Measurements from ENCODE around the gene BEX5.
"Not testable (repeated sequence)": the region's sequence is repeated elsewhere in the genome, so short reads cannot be mapped to it uniquely, and the experiment has no call there.

BEX5 gene

GRCh38 chrX:102155806-102156179, at the start of gene BEX5:
BEX5 (minus strand) TSS chrX:102155977; CDS start chrX:102154265, 1,712 bp downstream.
- no peaks in the 10 kb centered on the region for H3K36me3 Mint-ChIP-seq
- no peaks in the 10 kb centered on the region for H3K9me3 Mint-ChIP-seq (ENCODE audit: low read depth)
- H3K4me3 Mint-ChIP-seq: peak within 1 kb of the TSS; percentile 96
- peak within 1 kb of the TSS; percentile 88 for H3K27ac Mint-ChIP-seq
- peaks cover 2% of the 10 kb centered on the region for H3K27me3 Mint-ChIP-seq
- H3K4me1 Mint-ChIP-seq (ENCODE audit: low read depth): peaks cover 10% of the 10 kb centered on the region

- Mint-ChIP-seq H3K9me3 (ENCODE audit: low read depth) (peaks cover 10% of the 10 kb centered on the region), H3K27me3 (no peaks in the 10 kb centered on the region), H3K4me3 (no peak overlapping the region), H3K27ac (no peak overlapping the region), H3K4me1 (ENCODE audit: low read depth) (no peaks in the 10 kb centered on the region), H3K36me3 (no peaks in the 10 kb centered on the region)
Measured at GRCh38 chrX:102185967-102186720, 30.4 kb upstream of the BEX5 start.

GRCh38 chrX:102154900-102155805, 624 bp downstream of the BEX5 start:
- no peaks in the 10 kb centered on the region for H3K9me3 Mint-ChIP-seq (ENCODE audit: low read depth)
- H3K4me3 Mint-ChIP-seq: peak overlapping the region; percentile 96
- peak overlapping the region; percentile 88 for H3K27ac Mint-ChIP-seq
- H3K4me1 Mint-ChIP-seq (ENCODE audit: low read depth): peaks cover 10% of the 10 kb centered on the region
- peaks cover 2% of the 10 kb centered on the region for H3K27me3 Mint-ChIP-seq
- no peaks in the 10 kb centered on the region for H3K36me3 Mint-ChIP-seq

GRCh38 chrX:102154218-102154860, 1.4 kb downstream of the BEX5 start:
- H3K4me3 Mint-ChIP-seq: peak overlapping the region; percentile 96
- H3K9me3 Mint-ChIP-seq (ENCODE audit: low read depth): no peaks in the 10 kb centered on the region
- H3K27ac Mint-ChIP-seq: peak overlapping the region; percentile 62
- H3K27me3 Mint-ChIP-seq: no peaks in the 10 kb centered on the region
- H3K4me1 Mint-ChIP-seq (ENCODE audit: low read depth): peaks cover 10% of the 10 kb centered on the region
- H3K36me3 Mint-ChIP-seq: no peaks in the 10 kb centered on the region

GRCh38 chrX:102142274-102142673, 13.5 kb downstream of the BEX5 start, which contains the start of gene TCEAL6:
TCEAL6 (minus strand) TSS chrX:102142481.
- H3K9me3 Mint-ChIP-seq (ENCODE audit: low read depth); H3K36me3 Mint-ChIP-seq; H3K27ac Mint-ChIP-seq; H3K4me3 Mint-ChIP-seq; H3K4me1 Mint-ChIP-seq (ENCODE audit: low read depth): not testable (repeated sequence)
- H3K27me3 Mint-ChIP-seq: peaks cover 19% of the 10 kb centered on the region

- H3K27ac Mint-ChIP-seq; H3K9me3 Mint-ChIP-seq (ENCODE audit: low read depth); H3K4me1 Mint-ChIP-seq (ENCODE audit: low read depth); H3K4me3 Mint-ChIP-seq; H3K36me3 Mint-ChIP-seq: not testable (repeated sequence)
- H3K27me3 Mint-ChIP-seq: peaks cover 22% of the 10 kb centered on the region
Measured at GRCh38 chrX:102141631-102142030, 14.1 kb downstream of the BEX5 start.

GRCh38 chrX:102140876-102141275, 14.9 kb downstream of the BEX5 start:
- H3K4me3 Mint-ChIP-seq; H3K27ac Mint-ChIP-seq; H3K9me3 Mint-ChIP-seq (ENCODE audit: low read depth); H3K36me3 Mint-ChIP-seq; H3K4me1 Mint-ChIP-seq (ENCODE audit: low read depth): not testable (repeated sequence)
- H3K27me3 Mint-ChIP-seq: peaks cover 28% of the 10 kb centered on the region

- Mint-ChIP-seq H3K4me3 (no peak overlapping the region), H3K9me3 (ENCODE audit: low read depth) (no peaks in the 10 kb centered on the region), H3K27ac (no peak overlapping the region), H3K4me1 (ENCODE audit: low read depth) (no peaks in the 10 kb centered on the region), H3K27me3 (peaks cover 21% of the 10 kb centered on the region), H3K36me3 (no peaks in the 10 kb centered on the region)
Measured at GRCh38 chrX:102138064-102138463, 17.7 kb downstream of the BEX5 start.

GRCh38 chrX:102129473-102129872, 26.3 kb downstream of the BEX5 start:
- peaks cover 9% of the 10 kb centered on the region for H3K27me3 Mint-ChIP-seq
- H3K36me3 Mint-ChIP-seq: no peaks in the 10 kb centered on the region
- peaks cover 8% of the 10 kb centered on the region for H3K4me1 Mint-ChIP-seq (ENCODE audit: low read depth)
- H3K27ac Mint-ChIP-seq: no peak overlapping the region
- H3K4me3 Mint-ChIP-seq: no peak overlapping the region
- no peaks in the 10 kb centered on the region for H3K9me3 Mint-ChIP-seq (ENCODE audit: low read depth)

- H3K9me3 Mint-ChIP-seq (ENCODE audit: low read depth): no peaks in the 10 kb centered on the region
- H3K27ac Mint-ChIP-seq: no peak overlapping the region
- H3K4me1 Mint-ChIP-seq (ENCODE audit: low read depth): peaks cover 8% of the 10 kb centered on the region
- no peaks in the 10 kb centered on the region for H3K36me3 Mint-ChIP-seq
- H3K4me3 Mint-ChIP-seq: no peak overlapping the region
- peaks cover 8% of the 10 kb centered on the region for H3K27me3 Mint-ChIP-seq
Measured at GRCh38 chrX:102126863-102127262, 28.9 kb downstream of the BEX5 start.

GRCh38 chrX:102126080-102126818, 29.5 kb downstream of the BEX5 start:
- H3K27me3 Mint-ChIP-seq: not testable (repeated sequence)

GRCh38 chrX:102125436-102125835, 30.3 kb downstream of the BEX5 start, which contains the start of gene TCEAL2:
TCEAL2 (plus strand) TSS chrX:102125679; CDS start chrX:102126831, 1,152 bp downstream.
- peaks cover 11% of the 10 kb centered on the region for H3K27me3 Mint-ChIP-seq
- H3K9me3 Mint-ChIP-seq (ENCODE audit: low read depth); H3K4me1 Mint-ChIP-seq (ENCODE audit: low read depth); H3K36me3 Mint-ChIP-seq: not testable (repeated sequence)
- H3K4me3 Mint-ChIP-seq: peak within 1 kb of the TSS; percentile 84
- H3K27ac Mint-ChIP-seq: peak within 1 kb of the TSS; percentile 50

More at GRCh38 chrX:102126080-102126818, 29.5 kb downstream of the BEX5 start:
- not testable (repeated sequence) for H3K27ac Mint-ChIP-seq; H3K9me3 Mint-ChIP-seq (ENCODE audit: low read depth); H3K4me1 Mint-ChIP-seq (ENCODE audit: low read depth); H3K36me3 Mint-ChIP-seq
- peak overlapping the region; percentile 27 for H3K4me3 Mint-ChIP-seq

- H3K4me1 Mint-ChIP-seq (ENCODE audit: low read depth); H3K9me3 Mint-ChIP-seq (ENCODE audit: low read depth); H3K36me3 Mint-ChIP-seq: not testable (repeated sequence)
- Mint-ChIP-seq H3K27me3 (peaks cover 11% of the 10 kb centered on the region), H3K27ac (peak overlapping the region; percentile 50), H3K4me3 (peak overlapping the region; percentile 84)
Measured at GRCh38 chrX:102125014-102125413, 30.8 kb downstream of the BEX5 start.

- no peak overlapping the region for H3K27ac Mint-ChIP-seq
- no peaks in the 10 kb centered on the region for H3K36me3 Mint-ChIP-seq
- peaks cover 9% of the 10 kb centered on the region for H3K27me3 Mint-ChIP-seq
- no peak overlapping the region for H3K4me3 Mint-ChIP-seq
- no peaks in the 10 kb centered on the region for H3K4me1 Mint-ChIP-seq (ENCODE audit: low read depth)
- H3K9me3 Mint-ChIP-seq (ENCODE audit: low read depth): no peaks in the 10 kb centered on the region
Measured at GRCh38 chrX:102115748-102116147, 40.0 kb downstream of the BEX5 start.

All from activated naive CD8-positive, alpha-beta T cell (primary cell).